SJCRH30 (cell line): ENCODE results near the gene TRIM68. TPM values are rescaled to one million over a fixed set of nuclear protein-coding genes. Genes with fewer than 3 reads are reported as not detected.

Experiments
- DNase-seq, 2 experiments: peaks; one replicate each; pipeline ENCODE4 v3.0.0-alpha.2; 2015 to 2020
- H3K27ac ChIP-seq: fragments of 250-450 bp; sonication (Bioruptor Pico); 2 replicates; pipeline ENCODE4 v1.5.1; 2020; ENCODE audit warnings: mild to moderate bottlenecking, moderate library complexity
- H3K27me3 ChIP-seq: fragments of 250-450 bp; sonication (Bioruptor Pico); 2 replicates; pipeline ENCODE4 v1.5.1; 2020; ENCODE audit warnings: mild to moderate bottlenecking, moderate library complexity
- H3K36me3 ChIP-seq: fragments of 250-450 bp; sonication (Bioruptor Pico); 2 replicates; pipeline ENCODE4 v1.5.1; 2020; ENCODE audit warnings: mild to moderate bottlenecking, moderate library complexity
- H3K4me1 ChIP-seq: fragments of 250-450 bp; sonication (Bioruptor Pico); 2 replicates; pipeline ENCODE4 v1.5.1; 2020; ENCODE audit warnings: mild to moderate bottlenecking, moderate library complexity
- H3K4me3 ChIP-seq: fragments of 250-450 bp; sonication (Bioruptor Pico); 2 replicates; pipeline ENCODE4 v1.5.1; 2020; ENCODE audit warnings: mild to moderate bottlenecking, moderate library complexity
- H3K9me3 ChIP-seq: fragments of 250-450 bp; sonication (Bioruptor Pico); replicated peaks from 2 replicates; pipeline ENCODE4 v1.5.1; 2020; ENCODE audit warnings: mild to moderate bottlenecking, moderate library complexity
- total RNA-seq: library from RNA; depleted of rRNA; stranded (reverse); fragments of >200 nt; shearing (Covaris generic); gene quantifications from 2 replicates; pipeline ENCODE4 v1.2.3, GENCODE V29; 2014; rRNA removed

TRIM68 gene, protein sequence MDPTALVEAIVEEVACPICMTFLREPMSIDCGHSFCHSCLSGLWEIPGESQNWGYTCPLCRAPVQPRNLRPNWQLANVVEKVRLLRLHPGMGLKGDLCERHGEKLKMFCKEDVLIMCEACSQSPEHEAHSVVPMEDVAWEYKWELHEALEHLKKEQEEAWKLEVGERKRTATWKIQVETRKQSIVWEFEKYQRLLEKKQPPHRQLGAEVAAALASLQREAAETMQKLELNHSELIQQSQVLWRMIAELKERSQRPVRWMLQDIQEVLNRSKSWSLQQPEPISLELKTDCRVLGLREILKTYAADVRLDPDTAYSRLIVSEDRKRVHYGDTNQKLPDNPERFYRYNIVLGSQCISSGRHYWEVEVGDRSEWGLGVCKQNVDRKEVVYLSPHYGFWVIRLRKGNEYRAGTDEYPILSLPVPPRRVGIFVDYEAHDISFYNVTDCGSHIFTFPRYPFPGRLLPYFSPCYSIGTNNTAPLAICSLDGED
- 9.3 and 10.9 TPM in 2 replicates for total RNA-seq

DNA sequence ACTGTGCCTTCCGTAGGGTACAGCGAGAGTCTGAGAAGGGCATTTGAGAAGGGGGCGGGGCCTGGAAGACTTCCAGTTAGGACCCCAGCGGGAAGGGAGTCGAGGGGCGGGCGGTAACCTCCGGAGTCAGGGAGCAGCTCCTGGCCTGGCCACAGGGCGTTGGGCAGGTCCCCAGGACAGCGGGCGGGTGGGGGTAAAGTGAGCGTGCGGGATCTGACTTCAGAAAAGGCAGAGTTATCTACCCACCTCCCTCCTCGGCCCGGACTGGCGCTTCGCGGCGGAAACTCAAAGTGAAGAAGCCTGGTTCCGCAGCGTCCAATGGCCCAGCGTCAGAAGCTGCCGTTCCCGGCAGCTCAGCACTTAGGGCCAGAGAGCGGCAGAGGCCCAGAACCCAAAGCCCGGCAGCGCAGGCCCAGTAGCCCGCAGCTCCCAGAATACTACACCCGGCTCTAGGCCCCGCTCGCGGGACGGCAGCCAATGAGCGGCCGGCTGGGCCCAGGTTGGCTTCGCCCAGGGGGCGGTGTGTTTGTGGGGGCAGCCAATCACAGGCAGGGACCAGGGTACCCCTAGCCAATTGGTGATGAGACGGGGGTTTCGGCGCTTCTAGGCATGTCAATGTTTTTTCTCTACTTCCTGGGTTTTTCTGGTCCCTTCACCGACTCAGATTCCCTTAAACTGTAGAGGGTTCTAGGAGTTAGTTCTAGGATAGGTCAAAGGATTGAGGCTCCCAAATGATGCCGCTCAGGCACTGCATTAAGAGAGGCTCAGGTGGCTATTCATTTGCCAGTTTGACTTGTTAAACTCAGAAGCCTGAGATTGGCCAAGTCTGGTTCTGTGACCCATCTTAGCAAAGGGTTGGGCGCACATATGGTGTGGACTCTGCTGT, at the start of gene TRIM68:
TSS of gene TRIM68 (minus strand) at position 451 of the 886 bp plus-strand sequence. CDS start 2,727 bp downstream, outside the sequence.
- no peaks in the 10 kb centered on the region for H3K36me3 ChIP-seq
- peak within 1 kb of the TSS; percentile 62 for H3K4me3 ChIP-seq
- peak; percentile 96 to 98 for DNase-seq
- peak within 1 kb of the TSS; percentile 68 for H3K27ac ChIP-seq
- H3K4me1 ChIP-seq = no peaks in the 10 kb centered on the region
- H3K27me3 ChIP-seq = no peaks in the 10 kb centered on the region
- no peaks in the 10 kb centered on the region for H3K9me3 ChIP-seq

DNA sequence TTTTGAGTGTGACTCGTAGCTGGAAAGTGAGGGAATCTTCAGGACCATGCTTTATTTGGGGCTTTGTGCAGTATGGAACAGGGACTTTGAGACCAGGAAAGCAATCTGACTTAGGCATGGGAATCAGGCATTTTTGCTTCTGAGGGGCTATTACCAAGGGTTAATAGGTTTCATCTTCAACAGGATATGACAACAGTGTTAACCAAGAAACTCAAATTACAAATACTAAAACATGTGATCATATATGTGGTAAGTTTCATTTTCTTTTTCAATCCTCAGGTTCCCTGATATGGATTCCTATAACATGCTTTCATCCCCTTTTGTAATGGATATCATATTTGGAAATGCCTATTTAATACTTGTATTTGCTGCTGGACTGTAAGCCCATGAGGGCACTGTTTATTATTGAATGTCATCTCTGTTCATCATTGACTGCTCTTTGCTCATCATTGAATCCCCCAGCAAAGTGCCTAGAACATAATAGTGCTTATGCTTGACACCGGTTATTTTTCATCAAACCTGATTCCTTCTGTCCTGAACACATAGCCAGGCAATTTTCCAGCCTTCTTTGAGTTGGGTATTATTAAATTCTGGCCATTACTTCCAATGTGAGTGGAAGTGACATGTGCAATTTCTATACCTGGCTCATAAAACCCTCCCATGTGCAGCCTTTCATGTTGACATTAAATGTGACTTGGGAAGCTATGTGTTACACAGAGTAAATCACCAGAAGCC, 46.8 kb upstream of the TRIM68 start:
- H3K27me3 ChIP-seq = no peaks in the 10 kb centered on the region
- no peaks in the 10 kb centered on the region for H3K4me1 ChIP-seq
- H3K36me3 ChIP-seq = no peaks in the 10 kb centered on the region
- no peak for DNase-seq
- H3K9me3 ChIP-seq = no peaks in the 10 kb centered on the region; the same call in 1 of the 2 replicates
- no peak overlapping the region for H3K4me3 ChIP-seq
- H3K27ac ChIP-seq = no peak overlapping the region

DNA sequence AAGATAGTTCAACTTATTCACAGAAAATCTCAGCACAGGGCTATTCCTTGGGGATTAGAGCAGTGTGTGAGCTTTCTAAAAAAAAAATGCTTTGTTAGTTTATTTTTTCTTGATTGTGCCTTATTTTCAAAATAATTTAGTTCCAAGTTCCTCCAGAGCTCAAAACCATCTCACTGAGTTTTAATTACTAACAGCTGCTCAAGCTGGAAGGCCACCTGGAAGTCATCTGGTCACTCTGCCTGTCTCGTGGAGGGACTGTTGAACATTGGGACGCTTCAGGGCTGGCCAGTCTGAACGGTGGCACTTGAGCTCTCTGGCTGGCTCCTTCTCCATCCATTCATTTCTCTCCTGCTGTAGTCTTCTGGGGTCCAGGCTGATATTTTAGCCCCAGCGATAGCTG, 39.7 kb upstream of the TRIM68 start:
- Histone ChIP-seq H3K9me3 (no peaks in the 10 kb centered on the region; the same call in 1 of the 2 replicates), H3K4me1 (peaks cover 4% of the 10 kb centered on the region), H3K4me3 (no peak overlapping the region), H3K36me3 (no peaks in the 10 kb centered on the region), H3K27ac (no peak overlapping the region), H3K27me3 (no peaks in the 10 kb centered on the region)
- DNase-seq = no peak

DNA sequence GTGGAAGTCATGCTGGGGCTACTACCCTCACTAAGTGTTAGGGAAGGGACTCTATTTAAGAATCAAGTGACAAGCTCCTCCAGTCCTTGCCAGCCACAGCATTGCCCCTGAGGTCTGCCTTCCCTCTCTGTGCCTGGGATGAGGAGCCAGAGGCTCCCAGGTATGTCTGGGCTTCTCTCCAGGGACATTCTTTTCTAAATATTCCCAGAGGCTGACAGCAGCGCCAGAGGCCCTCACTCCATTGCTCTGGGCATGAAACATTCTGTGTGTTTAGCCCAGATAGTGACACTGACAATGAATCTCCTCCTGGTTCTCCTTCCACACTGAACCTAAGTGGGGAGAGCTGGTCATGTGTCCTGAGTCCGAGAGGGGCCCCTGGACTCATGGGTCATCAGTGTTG, 37.9 kb upstream of the TRIM68 start:
- Histone ChIP-seq H3K27ac (no peak overlapping the region), H3K9me3 (no peaks in the 10 kb centered on the region), H3K36me3 (no peaks in the 10 kb centered on the region), H3K4me1 (peaks cover 16% of the 10 kb centered on the region), H3K27me3 (no peaks in the 10 kb centered on the region), H3K4me3 (no peak overlapping the region)
- no peak for DNase-seq

DNA sequence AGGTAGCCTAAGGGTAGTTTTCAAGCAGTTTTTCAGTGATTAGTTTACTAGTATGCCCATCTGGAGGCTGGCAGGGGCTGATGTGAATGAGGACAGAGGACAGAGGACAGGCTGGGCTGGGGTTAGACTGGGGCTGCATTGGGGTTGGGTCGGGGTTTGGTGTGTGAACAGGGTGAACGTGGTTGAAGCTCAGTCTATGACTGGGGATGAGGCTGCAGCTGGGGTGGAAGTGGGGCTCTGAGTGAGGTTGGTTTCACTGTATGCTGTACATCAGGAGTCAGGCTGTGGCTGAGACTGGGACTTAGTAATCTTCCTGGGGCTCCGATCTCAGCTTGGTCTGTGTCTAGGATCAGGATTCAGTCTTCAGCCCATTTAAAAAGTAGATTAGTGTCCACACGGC, 36.2 kb upstream of the TRIM68 start:
- no peak overlapping the region for H3K4me3 ChIP-seq
- no peaks in the 10 kb centered on the region for H3K36me3 ChIP-seq
- H3K27ac ChIP-seq = no peak overlapping the region
- H3K27me3 ChIP-seq = no peaks in the 10 kb centered on the region
- H3K4me1 ChIP-seq = peaks cover 16% of the 10 kb centered on the region
- H3K9me3 ChIP-seq = no peaks in the 10 kb centered on the region
- DNase-seq = no peak

DNA sequence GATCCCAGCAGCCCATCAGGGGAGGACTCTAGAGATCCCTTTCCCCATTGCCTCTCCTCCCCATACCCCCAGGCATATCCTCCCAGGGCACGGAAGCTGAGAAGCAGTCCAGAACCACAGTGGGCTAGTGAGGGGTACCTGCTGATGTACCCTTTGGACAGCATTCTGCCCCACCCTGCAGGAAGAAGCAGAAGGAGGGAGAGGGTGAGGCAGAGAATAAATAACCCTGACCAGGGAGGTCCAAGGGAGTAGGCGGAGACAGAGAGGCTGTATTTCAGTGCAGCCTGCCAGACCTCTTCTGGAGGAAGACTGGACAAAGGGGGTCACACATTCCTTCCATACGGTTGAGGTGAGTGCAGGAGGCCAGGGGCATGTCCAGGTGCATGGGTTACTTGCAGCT, 35.7 kb upstream of the TRIM68 start, which contains the start of gene OR51E1:
TSS of gene OR51E1 (plus strand) at position 301 of the 400 bp plus-strand sequence. CDS start 8,545 bp downstream, outside the sequence.
- H3K9me3 ChIP-seq = no peaks in the 10 kb centered on the region
- H3K36me3 ChIP-seq = no peaks in the 10 kb centered on the region
- no peaks in the 10 kb centered on the region for H3K27me3 ChIP-seq
- no peak for DNase-seq
- no peak within 1 kb of the TSS for H3K4me3 ChIP-seq
- peaks cover 16% of the 10 kb centered on the region for H3K4me1 ChIP-seq
- no peak within 1 kb of the TSS for H3K27ac ChIP-seq

DNA sequence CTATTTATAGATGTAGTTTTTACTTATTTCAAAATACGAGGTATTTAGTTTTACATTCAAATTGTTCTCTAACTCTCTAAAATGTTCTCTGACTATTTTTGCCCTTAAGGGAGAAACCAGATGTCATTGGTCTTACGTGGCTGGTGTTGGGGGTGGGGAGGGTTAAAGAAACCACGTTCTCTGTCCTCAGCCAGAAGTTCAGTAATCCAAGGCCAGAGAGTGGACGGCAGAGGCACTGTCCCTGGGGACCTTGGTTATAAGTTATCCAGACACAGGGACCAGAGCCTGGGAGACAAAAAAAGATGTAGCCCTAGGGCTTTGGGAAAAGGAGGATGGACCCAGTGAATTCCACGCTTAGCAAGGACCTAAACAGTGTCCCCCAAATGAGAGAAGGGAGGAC, 35.0 kb upstream of the TRIM68 start:
- DNase-seq = peak; percentile 29 to 46
- peaks cover 16% of the 10 kb centered on the region for H3K4me1 ChIP-seq
- H3K27me3 ChIP-seq = no peaks in the 10 kb centered on the region
- H3K36me3 ChIP-seq = no peaks in the 10 kb centered on the region
- H3K27ac ChIP-seq = no peak overlapping the region
- no peak overlapping the region for H3K4me3 ChIP-seq
- no peaks in the 10 kb centered on the region for H3K9me3 ChIP-seq

DNA sequence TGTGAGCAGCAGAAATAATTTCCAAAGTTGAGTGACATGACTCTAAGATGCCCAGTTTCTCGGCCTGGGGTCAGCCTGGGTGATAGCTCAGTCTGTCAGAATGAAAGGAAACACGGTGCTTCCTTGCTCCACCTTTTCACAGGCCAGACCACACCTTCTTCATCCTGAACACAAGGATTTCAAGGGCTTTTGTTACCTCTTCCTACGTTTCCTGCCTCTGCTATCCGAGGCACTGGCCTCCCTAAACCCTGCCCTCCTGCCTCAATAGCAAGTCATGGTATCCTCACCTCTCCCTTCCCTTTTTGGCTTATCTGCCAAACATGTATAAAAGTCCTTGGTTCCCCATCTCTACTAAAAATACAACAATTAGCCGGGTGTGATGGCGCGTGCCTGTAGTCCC, 34.0 kb upstream of the TRIM68 start:
- Histone ChIP-seq H3K27me3 (no peaks in the 10 kb centered on the region), H3K4me1 (peaks cover 16% of the 10 kb centered on the region), H3K27ac (no peak overlapping the region), H3K9me3 (no peaks in the 10 kb centered on the region), H3K36me3 (no peaks in the 10 kb centered on the region), H3K4me3 (no peak overlapping the region)
- DNase-seq = no peak

DNA sequence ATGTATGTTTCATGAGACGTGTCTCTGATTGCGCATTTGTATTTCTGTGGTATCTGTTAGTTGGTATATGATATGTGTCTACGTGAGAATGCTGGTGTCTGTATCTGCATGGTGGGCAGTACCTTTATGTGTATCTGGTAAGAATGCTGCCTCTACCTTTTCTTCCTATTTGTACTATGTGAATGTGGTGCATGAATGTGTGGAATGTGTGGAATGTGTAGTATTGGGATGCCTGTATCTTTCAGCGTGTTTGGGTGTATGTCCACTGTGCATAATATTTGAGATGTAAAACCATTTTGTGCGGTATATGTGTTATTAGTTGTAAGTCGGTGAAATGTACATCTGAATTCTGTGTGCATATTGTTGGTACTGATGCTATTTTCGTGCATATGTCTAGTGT, 33.5 kb upstream of the TRIM68 start:
- H3K27ac ChIP-seq = no peak overlapping the region
- H3K36me3 ChIP-seq = no peaks in the 10 kb centered on the region
- no peak for DNase-seq
- H3K27me3 ChIP-seq = no peaks in the 10 kb centered on the region
- H3K9me3 ChIP-seq = no peaks in the 10 kb centered on the region
- H3K4me1 ChIP-seq = peaks cover 16% of the 10 kb centered on the region
- no peak overlapping the region for H3K4me3 ChIP-seq

DNA sequence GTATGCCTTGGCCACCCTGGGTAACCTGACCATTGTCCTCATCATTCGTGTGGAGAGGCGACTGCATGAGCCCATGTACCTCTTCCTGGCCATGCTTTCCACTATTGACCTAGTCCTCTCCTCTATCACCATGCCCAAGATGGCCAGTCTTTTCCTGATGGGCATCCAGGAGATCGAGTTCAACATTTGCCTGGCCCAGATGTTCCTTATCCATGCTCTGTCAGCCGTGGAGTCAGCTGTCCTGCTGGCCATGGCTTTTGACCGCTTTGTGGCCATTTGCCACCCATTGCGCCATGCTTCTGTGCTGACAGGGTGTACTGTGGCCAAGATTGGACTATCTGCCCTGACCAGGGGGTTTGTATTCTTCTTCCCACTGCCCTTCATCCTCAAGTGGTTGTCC, 31.9 kb upstream of the TRIM68 start:
- H3K9me3 ChIP-seq = no peaks in the 10 kb centered on the region
- no peak for DNase-seq

DNA sequence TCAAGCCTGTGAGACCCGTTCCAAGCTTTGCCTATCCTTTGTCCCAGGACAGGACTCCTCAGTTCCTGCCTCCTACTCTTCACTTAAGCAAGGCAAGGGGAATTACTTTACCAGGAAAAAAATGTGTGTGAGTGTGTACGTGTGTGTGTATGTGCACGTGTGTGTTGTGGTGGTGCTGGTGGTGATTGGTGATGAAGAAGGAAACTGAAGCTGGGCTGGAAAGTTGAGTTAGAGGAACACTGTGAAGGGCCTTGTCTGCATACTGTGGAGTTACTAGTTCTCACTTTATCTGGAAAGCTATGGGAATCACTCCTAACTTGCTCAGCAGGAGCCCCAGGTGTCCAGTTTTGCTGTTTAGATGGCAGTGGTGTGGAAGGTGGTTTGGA, 29.6 kb upstream of the TRIM68 start:
- H3K4me3 ChIP-seq = no peak overlapping the region
- H3K9me3 ChIP-seq = no peaks in the 10 kb centered on the region
- H3K27me3 ChIP-seq = no peaks in the 10 kb centered on the region
- no peak for DNase-seq
- H3K27ac ChIP-seq = no peak overlapping the region
- H3K36me3 ChIP-seq = no peaks in the 10 kb centered on the region
- H3K4me1 ChIP-seq = peaks cover 11% of the 10 kb centered on the region

More for the DNA sequence above, 31.9 kb upstream of the TRIM68 start:
- Histone ChIP-seq H3K27me3 (no peaks in the 10 kb centered on the region), H3K4me1 (peaks cover 16% of the 10 kb centered on the region), H3K27ac (no peak overlapping the region), H3K36me3 (no peaks in the 10 kb centered on the region), H3K4me3 (no peak overlapping the region)

DNA sequence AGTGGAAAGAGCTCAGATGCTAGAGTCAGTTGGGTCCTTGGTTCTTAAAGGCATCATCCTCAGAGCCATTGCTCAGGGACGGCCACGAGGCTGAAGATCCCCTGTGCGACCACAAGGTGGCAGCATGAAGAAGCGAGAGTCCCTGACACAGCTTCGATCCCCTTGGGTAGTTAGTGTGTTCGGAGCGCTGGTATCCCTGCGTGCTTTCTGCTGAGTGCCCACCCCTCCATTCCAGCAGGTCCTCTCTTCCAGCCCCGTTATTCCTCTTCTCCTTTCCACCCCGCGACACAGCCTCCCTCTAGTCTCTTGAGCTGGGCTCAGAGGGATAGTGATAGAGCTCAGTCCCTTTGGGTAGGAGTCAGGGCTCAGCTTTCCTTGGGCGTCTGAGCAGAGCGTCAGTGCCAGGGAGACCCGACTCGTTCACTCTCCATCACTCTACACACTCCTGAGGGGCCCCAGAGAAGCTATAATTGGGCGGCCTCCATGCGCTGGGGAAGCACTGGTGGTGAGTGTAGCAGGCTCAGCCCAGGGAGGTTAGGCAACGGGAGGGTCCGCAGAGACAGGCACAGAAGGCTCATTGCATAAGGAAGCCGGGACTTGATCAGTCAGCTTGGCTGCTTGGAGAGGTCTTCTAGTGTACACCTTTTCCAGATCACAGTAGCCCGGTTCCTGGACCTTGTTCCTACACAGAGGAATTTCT, 29.1 kb upstream of the TRIM68 start, which contains the start of gene OR51D1:
TSS of gene OR51D1 (plus strand) at position 516 of the 700 bp plus-strand sequence. CDS start 2,314 bp downstream, outside the sequence.
- DNase-seq = peak; percentile 57 to 84
- no peak within 1 kb of the TSS for H3K4me3 ChIP-seq
- no peaks in the 10 kb centered on the region for H3K9me3 ChIP-seq

DNA sequence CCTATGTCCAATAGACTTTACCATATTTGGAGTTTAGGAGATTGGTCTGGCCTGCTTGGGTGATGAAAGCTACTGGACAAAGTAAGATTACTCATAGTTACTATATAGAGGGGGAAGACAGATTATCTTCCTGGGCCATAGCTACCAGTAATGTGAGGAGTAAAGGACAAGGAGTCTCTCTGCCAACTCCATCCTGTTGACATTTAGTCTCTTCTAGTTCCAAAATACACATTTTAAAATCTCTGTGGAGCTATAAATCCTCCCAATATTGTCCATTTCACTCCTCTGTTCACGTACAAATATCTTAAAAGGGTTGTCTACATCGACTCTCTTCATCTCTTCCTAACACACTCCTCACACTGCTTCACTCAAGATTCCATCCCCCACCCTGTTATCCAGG, 28.1 kb upstream of the TRIM68 start:
- Histone ChIP-seq H3K4me3 (no peak overlapping the region), H3K27me3 (no peaks in the 10 kb centered on the region), H3K4me1 (no peaks in the 10 kb centered on the region; the same call in 1 of the 2 replicates), H3K27ac (no peak overlapping the region), H3K9me3 (no peaks in the 10 kb centered on the region), H3K36me3 (no peaks in the 10 kb centered on the region)
- DNase-seq = no peak

More for the DNA sequence above, 29.1 kb upstream of the TRIM68 start, which contains the start of gene OR51D1:
- no peaks in the 10 kb centered on the region for H3K27me3 ChIP-seq
- no peak within 1 kb of the TSS for H3K27ac ChIP-seq
- peaks cover 9% of the 10 kb centered on the region for H3K4me1 ChIP-seq
- H3K36me3 ChIP-seq = no peaks in the 10 kb centered on the region
